IMR-90 (cell line): ENCODE measurements around the gene KAT2B. TPM values are rescaled to one million over a fixed set of nuclear protein-coding genes. Genes with fewer than 3 reads are reported as not detected.

Experiments used
- ATAC-seq: fragments of 200-7000 bp; cut with Tn5 transposase; 2 replicates; pipeline ENCODE4 v1.9.1; 2020; ENCODE audit warnings: low read depth, mild to moderate bottlenecking, moderate library complexity
- Bru-seq: library from RNA; stranded (reverse); fragments of 400-500 nt; gene quantifications from one replicate; lab custom pipeline; 2021; lab: Mats Ljungman, UMichigan
- BruChase-seq, 2 experiments: library from RNA; stranded (reverse); fragments of 400-500 nt; gene quantifications; one replicate each; lab custom pipeline; 2021; lab: Mats Ljungman, UMichigan
- BruUV-seq: library from RNA; stranded (reverse); fragments of 400-500 nt; replicated peaks from 2 replicates; lab custom pipeline; 2021; lab: Mats Ljungman, UMichigan
- CTCF ChIA-PET: fragments of 300-600 bp; formaldehyde crosslinking; extraction: SDS; loops from one replicate; lab custom pipeline; 2021; ENCODE audit warnings: antibody characterized with exemption; lab: Yijun Ruan, JAX
- POLR2A ChIA-PET: fragments of 300-600 bp; sonication (Branson Sonifier 250); formaldehyde crosslinking; loops from one replicate; lab custom pipeline; 2022; ENCODE audit warnings: antibody characterized with exemption; ENCODE audit not compliant: unreplicated experiment; lab: Charles Lee
- DNase-seq: peaks from one replicate; pipeline ENCODE4 v3.0.0; 2013
- H2AFZ ChIP-seq: replicated peaks from 2 replicates; pipeline ENCODE3; 2013; ENCODE audit warnings: low read length, mild to moderate bottlenecking; ENCODE audit not compliant: poor library complexity
- H2AK5ac ChIP-seq: 2 replicates; pipeline ENCODE4 v1.6.1; 2013; ENCODE audit warnings: low read depth, low read length, inconsistent platforms
- H2AK9ac ChIP-seq: replicated peaks from 2 replicates; pipeline ENCODE3; 2013; ENCODE audit warnings: mild to moderate bottlenecking, low read depth, low read length, moderate library complexity; ENCODE audit not compliant: poor library complexity
- H2BK120ac ChIP-seq: 2 replicates; pipeline ENCODE4 v1.6.1; 2013; ENCODE audit warnings: low read depth, low read length, inconsistent platforms
- H2BK15ac ChIP-seq: 3 replicates; pipeline ENCODE4 v1.6.1; 2013; ENCODE audit warnings: low read depth, low read length, inconsistent platforms
- H2BK20ac ChIP-seq: 2 replicates; pipeline ENCODE4 v1.6.1; 2013; ENCODE audit warnings: low read depth, mild to moderate bottlenecking, inconsistent platforms, low read length, moderate library complexity
- H2BK5ac ChIP-seq: 2 replicates; pipeline ENCODE4 v1.6.1; 2013; ENCODE audit warnings: mild to moderate bottlenecking, low read depth, low read length, inconsistent platforms; ENCODE audit not compliant: poor library complexity, severe bottlenecking
- H3K14ac ChIP-seq: replicated peaks from 2 replicates; pipeline ENCODE4 v1.6.1; 2013; ENCODE audit warnings: low read depth, low read length, inconsistent platforms
- H3K18ac ChIP-seq: 2 replicates; pipeline ENCODE4 v1.6.1; 2013; ENCODE audit warnings: low read depth, low read length, control low read depth
- H3K23ac ChIP-seq: 2 replicates; pipeline ENCODE4 v1.6.1; 2013; ENCODE audit warnings: low read depth, low read length, inconsistent platforms
- H3K27ac ChIP-seq: 2 replicates; pipeline ENCODE4 v1.5.1; 2013; ENCODE audit warnings: mild to moderate bottlenecking, control low read depth, low read length; ENCODE audit not compliant: insufficient read depth
- H3K27me3 ChIP-seq: 2 replicates; pipeline ENCODE4 v1.6.1; 2013; ENCODE audit warnings: low read length; ENCODE audit not compliant: control insufficient read depth, insufficient read depth
- H3K36me3 ChIP-seq: 2 replicates; pipeline ENCODE4 v1.6.1; 2013; ENCODE audit warnings: low read length, mixed read lengths; ENCODE audit not compliant: control insufficient read depth, insufficient read depth
- H3K4ac ChIP-seq: 2 replicates; pipeline ENCODE4 v1.6.1; 2013; ENCODE audit warnings: low read depth, low read length, inconsistent platforms
- H3K4me1 ChIP-seq: 2 replicates; pipeline ENCODE4 v1.6.1; 2013; ENCODE audit warnings: low read length, mixed read lengths; ENCODE audit not compliant: control insufficient read depth, insufficient read depth
- H3K4me2 ChIP-seq: 2 replicates; pipeline ENCODE4 v1.6.1; 2013; ENCODE audit warnings: low read depth, mild to moderate bottlenecking, control low read depth, low read length, moderate library complexity
- H3K4me3 ChIP-seq: 2 replicates; pipeline ENCODE4 v1.5.1; 2013; ENCODE audit warnings: low read depth, mild to moderate bottlenecking, control low read depth, low read length, moderate library complexity; ENCODE audit not compliant: insufficient read depth
- H3K56ac ChIP-seq: 2 replicates; pipeline ENCODE4 v1.6.1; 2013; ENCODE audit warnings: low read length, inconsistent platforms; ENCODE audit not compliant: insufficient read depth; ENCODE audit errors: extremely low read depth
- H3K79me1 ChIP-seq, 2 experiments: 2 replicates each; pipeline ENCODE4 v1.6.1; 2013; ENCODE audit warnings: low read length in 2 of 2, inconsistent platforms in 1 of 2, low read depth in 1 of 2
- H3K9ac ChIP-seq: 2 replicates; pipeline ENCODE4 v1.6.1; 2013; ENCODE audit warnings: low read depth, low read length, control low read depth
- H3K9me1 ChIP-seq: 2 replicates; pipeline ENCODE4 v1.6.1; 2013; ENCODE audit warnings: low read length, inconsistent platforms; ENCODE audit not compliant: insufficient read depth
- H3K9me3 ChIP-seq: 2 replicates; pipeline ENCODE4 v1.6.1; 2013; ENCODE audit warnings: low read length; ENCODE audit not compliant: control insufficient read depth, insufficient read depth
- H4K20me1 ChIP-seq: 2 replicates; pipeline ENCODE4 v1.6.1; 2013; ENCODE audit warnings: low read length, inconsistent platforms; ENCODE audit not compliant: insufficient read depth
- H4K5ac ChIP-seq: 2 replicates; pipeline ENCODE4 v1.6.1; 2013; ENCODE audit warnings: mild to moderate bottlenecking, low read depth, low read length, control low read depth
- H4K8ac ChIP-seq, 2 experiments: 2 replicates each; pipeline ENCODE4 v1.6.1; 2013; ENCODE audit warnings: low read depth in 2 of 2, low read length in 2 of 2, control low read depth in 1 of 2, inconsistent platforms in 1 of 2
- H4K91ac ChIP-seq: 2 replicates; pipeline ENCODE4 v1.6.1; 2013; ENCODE audit warnings: low read depth, low read length, inconsistent platforms; ENCODE audit not compliant: insufficient read depth
- CTCF ChIP-seq: conservative IDR thresholded peaks from 2 replicates; pipeline ENCODE4 v1.5.1; 2012; ENCODE audit warnings: mild to moderate bottlenecking, low read depth, low read length, improper control_type of control experiment
- MAZ ChIP-seq: IDR thresholded peaks from 2 replicates; pipeline ENCODE4 v1.6.1; 2012; ENCODE audit warnings: low read depth, mild to moderate bottlenecking, low read length, improper control_type of control experiment, moderate library complexity, borderline replicate concordance
- RAD21 ChIP-seq: IDR thresholded peaks from 2 replicates; pipeline ENCODE4 v1.6.1; 2012; ENCODE audit warnings: low read length, improper control_type of control experiment
- SMC3 ChIP-seq: fragments of 150-350 bp; IDR thresholded peaks from 2 replicates; pipeline ENCODE4 v1.6.1; 2016; ENCODE audit warnings: low read depth, mild to moderate bottlenecking, antibody characterized with exemption, low read length, moderate library complexity
- WGBS, 2 experiments: methylation state at CpG; one replicate each; pipeline versions ENCODE4 v1.1.5 to v1.1.7; 2013; ENCODE audit warnings: missing lambda C conversion rate in 2 of 2; ENCODE audit not compliant: insufficient read length in 1 of 2; ENCODE audit errors: extremely low coverage in 2 of 2; 5-methylcytosine and 5-hydroxymethylcytosine counted together
- dilution Hi-C: fragments of 300-500 bp; cut with HindIII; formaldehyde crosslinking; loops from one replicate; pipeline ENCODE4 v1.14.3; 2018; ENCODE audit warnings: low sequenced_read_pairs; ENCODE audit not compliant: unreplicated experiment
- in situ Hi-C: fragments of 300-500 bp; cut with MboI; formaldehyde crosslinking; loops from 3 replicates; pipeline ENCODE4 v1.14.3; 2019; ENCODE audit warnings: low sequenced_read_pairs, inconsistent platforms, mixed read lengths
- intact Hi-C: fragments of 100-400 bp; cut with micrococcal nuclease; formaldehyde crosslinking; loops from 2 replicates; pipeline ENCODE4 v1.10.0; 2022
- long read RNA-seq: library from polyadenylated mRNA; unstranded; transcript quantifications from one replicate; pipeline ENCODE4 v2.0.0, GENCODE V29; 2021; ENCODE audit not compliant: unreplicated experiment
- polyA plus RNA-seq, 3 experiments: library from polyadenylated mRNA; depleted of rRNA; stranded (reverse); fragments of >200 nt; gene quantifications; 2 replicates each; pipeline ENCODE4 v1.2.3, GENCODE V29; 2012; ENCODE audit warnings: low replicate concordance in 1 of 3
- total RNA-seq: library from RNA; depleted of rRNA; stranded (reverse); fragments of >200 nt; gene quantifications from 2 replicates; pipeline ENCODE4 v1.2.3, GENCODE V29; 2012; rRNA removed

Gene KAT2B
- 2.2 and 3.1 TPM in 2 replicates for total RNA-seq
- polyA plus RNA-seq (2012; rRNA removed) = 1.6 and 2.0 TPM in 2 replicates
- polyA plus RNA-seq (2012; cell fraction: cytosol; rRNA removed) = 0.32 and 0.34 TPM in 2 replicates
- polyA plus RNA-seq (2012; cell fraction: nucleus; rRNA removed; ENCODE audit: low replicate concordance) = 0.34 and 2.8 TPM in 2 replicates
- Bru-seq, nascent RNA = percentile 54 among the genes with signal in this experiment
- percentile 58 among the genes with signal in this experiment for BruChase-seq, experiment 1, labeled RNA remaining after a 6-hour chase
- percentile 53 among the genes with signal in this experiment for BruChase-seq, experiment 2, labeled RNA remaining after a 2-hour chase
- long read RNA-seq, full-length matches to known transcripts = 5 of 9 reads
- long read RNA-seq, partial matches to known transcripts = 3 of 9 reads
- long read RNA-seq, other reads (novel, unspliced or antisense) = 1 of 9 reads

DNA sequence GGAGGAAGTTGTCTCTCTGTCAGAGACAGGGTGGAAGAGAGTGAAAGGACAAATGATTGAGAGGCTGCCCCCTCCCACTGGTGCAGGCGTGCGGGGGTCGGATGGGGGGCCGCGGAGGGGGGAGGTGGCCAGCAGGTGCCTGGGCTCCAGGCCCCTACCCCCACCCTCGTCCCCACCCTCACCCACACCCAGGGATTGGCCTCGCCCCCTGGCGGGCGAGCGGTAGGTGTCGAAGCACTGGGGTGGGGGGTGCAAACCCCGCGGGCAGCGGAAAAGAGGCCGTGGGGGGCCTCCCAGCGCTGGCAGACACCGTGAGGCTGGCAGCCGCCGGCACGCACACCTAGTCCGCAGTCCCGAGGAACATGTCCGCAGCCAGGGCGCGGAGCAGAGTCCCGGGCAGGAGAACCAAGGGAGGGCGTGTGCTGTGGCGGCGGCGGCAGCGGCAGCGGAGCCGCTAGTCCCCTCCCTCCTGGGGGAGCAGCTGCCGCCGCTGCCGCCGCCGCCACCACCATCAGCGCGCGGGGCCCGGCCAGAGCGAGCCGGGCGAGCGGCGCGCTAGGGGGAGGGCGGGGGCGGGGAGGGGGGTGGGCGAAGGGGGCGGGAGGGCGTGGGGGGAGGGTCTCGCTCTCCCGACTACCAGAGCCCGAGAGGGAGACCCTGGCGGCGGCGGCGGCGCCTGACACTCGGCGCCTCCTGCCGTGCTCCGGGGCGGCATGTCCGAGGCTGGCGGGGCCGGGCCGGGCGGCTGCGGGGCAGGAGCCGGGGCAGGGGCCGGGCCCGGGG lies at the start of gene KAT2B:
Gene KAT2B, plus strand, starts transcription at position 682 of the 783 bp plus-strand sequence. Its CDS starts 32 bp downstream, at position 714.
- 0% methylated on average over 20 of the region's 75 CpGs; no CpG with 5 or more reads in 1 of the 2 experiments for WGBS, 2 experiments
- ChIA-PET CTCF (interaction anchor here (0.9 to 1.1 kb wide), 2 partner anchors 115 to 146 kb away, joined by 3 to 4 read pairs; partner anchors contain the start of gene SGO1), POLR2A (no interaction called here)

More for the DNA sequence above, at the start of gene KAT2B:
- no peak within 1 kb of the TSS for H2BK20ac ChIP-seq
- no TSS peak for BruUV-seq
- peak within 1 kb of the TSS; percentile 93 for H3K4me2 ChIP-seq
- H3K18ac ChIP-seq = no peak within 1 kb of the TSS; the same call in 1 of the 2 replicates
- H3K4ac ChIP-seq = no peak within 1 kb of the TSS; the same call in 1 of the 2 replicates
- peak within 1 kb of the TSS; percentile 69 for H3K27ac ChIP-seq
- DNase-seq (peak; percentile 26), ATAC-seq (peak; percentile 73)
- peak within 1 kb of the TSS; percentile 67; the same call in 1 of the 2 replicates for H2BK120ac ChIP-seq
- dilution Hi-C loops = no loop called here
- H3K79me1 ChIP-seq = peaks cover 0 to 4% of the 10 kb centered on the region in 2 experiments; a peak in 2 of 4 replicates
- no peaks in the 10 kb centered on the region for H3K36me3 ChIP-seq
- H3K9ac ChIP-seq = peak within 1 kb of the TSS; percentile 67
- H4K20me1 ChIP-seq = peaks cover 3% of the 10 kb centered on the region
- no peak within 1 kb of the TSS for H4K91ac ChIP-seq
- in situ Hi-C loops = no loop called here
- no peak within 1 kb of the TSS for H3K56ac ChIP-seq
- H4K8ac ChIP-seq = no peak within 1 kb of the TSS; a peak in 1 of 4 replicates
- no peaks in the 10 kb centered on the region for H3K27me3 ChIP-seq
- peak within 1 kb of the TSS; percentile 68 for H2AK9ac ChIP-seq
- H2AK5ac ChIP-seq = no peak within 1 kb of the TSS
- H3K9me1 ChIP-seq = no peaks in the 10 kb centered on the region
- H3K9me3 ChIP-seq = no peaks in the 10 kb centered on the region
- H2BK15ac ChIP-seq = no peak within 1 kb of the TSS; the same call in 2 of the 3 replicates
- H4K5ac ChIP-seq = no peak within 1 kb of the TSS
- peak; percentile 81; the same call in 1 of the 2 replicates for TF ChIP-seq MAZ
- peak; percentile 11; the same call in 1 of the 2 replicates for TF ChIP-seq SMC3
- TF ChIP-seq RAD21 = no peak
- TF ChIP-seq CTCF = peak; percentile 46
- H3K14ac ChIP-seq = no peak within 1 kb of the TSS
- peak within 1 kb of the TSS; percentile 83 for H2BK5ac ChIP-seq
- H3K23ac ChIP-seq = peak within 1 kb of the TSS; percentile 74
- H3K4me1 ChIP-seq = no peaks in the 10 kb centered on the region; the same call in 1 of the 2 replicates
- intact Hi-C loops = loop anchor here (1.0 to 10.0 kb wide), 5 partner anchors 73 to 305 kb away; partner anchors contain the start of genes RAB5A and SGO1
- peak within 1 kb of the TSS; percentile 90 for H3K4me3 ChIP-seq
- peak within 1 kb of the TSS; percentile 95 for H2AFZ ChIP-seq
